A673 (cell line): ENCODE data around the gene KCNK16.

Source experiments
- EZH2 ChIP-seq: fragments of 200-600 bp; sonication (generic); IDR thresholded peaks from 2 replicates; pipeline ENCODE4 v1.6.1; 2017; ENCODE audit warnings: borderline replicate concordance, low read depth, mild to moderate bottlenecking, mixed read lengths, antibody characterized with exemption, low read length; ENCODE audit not compliant: poor library complexity, severe bottlenecking
- TF ChIP-seq, protein P1 (sequence below): fragments of 300-800, 200-600 bp; sonication (generic); conservative IDR thresholded peaks from 2 replicates; pipeline ENCODE4 v1.5.1; 2017; ENCODE audit warnings: low read depth, mild to moderate bottlenecking, antibody characterized with exemption, low read length, moderate library complexity, mixed read lengths

DNA sequence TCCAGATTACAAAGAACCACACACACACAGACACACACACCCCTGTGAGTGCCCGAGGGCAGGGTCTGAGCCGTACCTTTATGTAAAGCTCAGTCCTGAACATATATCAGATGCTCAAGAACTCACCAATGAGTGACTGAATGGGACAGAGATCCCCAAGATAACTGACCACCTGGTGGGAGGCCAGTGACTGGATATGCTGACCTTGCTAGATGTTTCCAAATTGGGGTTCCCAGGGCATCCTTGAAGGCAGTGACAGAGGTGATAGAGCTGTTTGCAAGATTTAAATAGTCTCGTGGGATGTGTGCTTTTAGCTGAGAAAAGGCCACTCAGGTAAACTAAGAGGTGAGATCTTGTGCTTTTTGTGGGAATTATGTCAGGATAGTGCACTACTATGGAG, 47.6 kb downstream of the KCNK16 start:
- TF ChIP-seq, protein P1, sequence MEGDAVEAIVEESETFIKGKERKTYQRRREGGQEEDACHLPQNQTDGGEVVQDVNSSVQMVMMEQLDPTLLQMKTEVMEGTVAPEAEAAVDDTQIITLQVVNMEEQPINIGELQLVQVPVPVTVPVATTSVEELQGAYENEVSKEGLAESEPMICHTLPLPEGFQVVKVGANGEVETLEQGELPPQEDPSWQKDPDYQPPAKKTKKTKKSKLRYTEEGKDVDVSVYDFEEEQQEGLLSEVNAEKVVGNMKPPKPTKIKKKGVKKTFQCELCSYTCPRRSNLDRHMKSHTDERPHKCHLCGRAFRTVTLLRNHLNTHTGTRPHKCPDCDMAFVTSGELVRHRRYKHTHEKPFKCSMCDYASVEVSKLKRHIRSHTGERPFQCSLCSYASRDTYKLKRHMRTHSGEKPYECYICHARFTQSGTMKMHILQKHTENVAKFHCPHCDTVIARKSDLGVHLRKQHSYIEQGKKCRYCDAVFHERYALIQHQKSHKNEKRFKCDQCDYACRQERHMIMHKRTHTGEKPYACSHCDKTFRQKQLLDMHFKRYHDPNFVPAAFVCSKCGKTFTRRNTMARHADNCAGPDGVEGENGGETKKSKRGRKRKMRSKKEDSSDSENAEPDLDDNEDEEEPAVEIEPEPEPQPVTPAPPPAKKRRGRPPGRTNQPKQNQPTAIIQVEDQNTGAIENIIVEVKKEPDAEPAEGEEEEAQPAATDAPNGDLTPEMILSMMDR = no peak
- TF ChIP-seq EZH2 = no peak
